Common myeloid progenitor, CD34-positive (primary cell): ENCODE data around the gene SLC49A3.

Experiments
- CTCF ChIA-PET: fragments of 350-600 bp; sonication (Branson Sonifier 250); formaldehyde crosslinking; loops from one replicate; lab custom pipeline; 2021; ENCODE audit warnings: antibody characterized with exemption; lab: Charles Lee
- POLR2A ChIA-PET: fragments of 350-600 bp; sonication (Branson Sonifier 250); formaldehyde crosslinking; loops from one replicate; lab custom pipeline; 2021; ENCODE audit warnings: antibody characterized with exemption; lab: Charles Lee
- DNase-seq, 3 donors: peaks; one replicate each; pipeline versions ENCODE4 v3.0.0 to v3.0.0-alpha.2; 2013
- H3K27ac ChIP-seq, 2 experiments: 1 replicate in 1 of 2; 2 replicates in 1 of 2; pipeline ENCODE4 v1.7.0; 2013; ENCODE audit warnings: inconsistent platforms in 2 of 2, low read length in 2 of 2, mild to moderate bottlenecking in 2 of 2, low read depth in 1 of 2, moderate library complexity in 1 of 2; ENCODE audit not compliant: severe bottlenecking in 2 of 2, insufficient read depth in 1 of 2, poor library complexity in 1 of 2
- H3K27me3 ChIP-seq, 5 experiments: replicated peaks in 2 of 5; 1 replicate in 3 of 5; 2 replicates in 2 of 5; pipeline versions ENCODE4 v1.6.1 to v1.7.0; 2013; ENCODE audit warnings: low read length in 4 of 5, mild to moderate bottlenecking in 2 of 5, moderate library complexity in 2 of 5, inconsistent platforms in 1 of 5; ENCODE audit not compliant: insufficient read depth in 5 of 5, control insufficient read depth in 4 of 5
- H3K36me3 ChIP-seq, 4 experiments: 1 replicate in 2 of 4; 2 replicates in 2 of 4; pipeline versions ENCODE4 v1.6.1 to v1.7.0; 2013; ENCODE audit warnings: low read length in 3 of 4, control low read depth in 1 of 4, mild to moderate bottlenecking in 1 of 4; ENCODE audit not compliant: control insufficient read depth in 4 of 4, insufficient read depth in 4 of 4
- H3K4me1 ChIP-seq, 4 experiments: 1 replicate in 3 of 4; 2 replicates in 1 of 4; pipeline versions ENCODE4 v1.6.1 to v1.7.1; 2013; ENCODE audit warnings: low read length in 3 of 4, mild to moderate bottlenecking in 3 of 4, control low read depth in 1 of 4, inconsistent platforms in 1 of 4, moderate library complexity in 1 of 4; ENCODE audit not compliant: control insufficient read depth in 4 of 4, insufficient read depth in 4 of 4; ENCODE audit errors: control extremely low read depth in 1 of 4
- H3K4me3 ChIP-seq, 7 experiments: 1 replicate in 4 of 7; 2 replicates in 3 of 7; pipeline versions ENCODE4 v1.5.1 to v1.7.0; 2013; ENCODE audit warnings: mild to moderate bottlenecking in 7 of 7, low read length in 6 of 7, moderate library complexity in 6 of 7, inconsistent platforms in 2 of 7, low read depth in 2 of 7, control low read depth in 1 of 7; ENCODE audit not compliant: insufficient read depth in 4 of 7, control insufficient read depth in 1 of 7; ENCODE audit errors: extremely low read depth in 1 of 7
- H3K9me3 ChIP-seq, 5 experiments: 1 replicate in 4 of 5; 2 replicates in 1 of 5; pipeline versions ENCODE4 v1.6.1 to v1.7.1; 2013; ENCODE audit warnings: low read length in 4 of 5, mild to moderate bottlenecking in 2 of 5, inconsistent platforms in 1 of 5, low read depth in 1 of 5, moderate library complexity in 1 of 5; ENCODE audit not compliant: control insufficient read depth in 4 of 5, insufficient read depth in 2 of 5; ENCODE audit errors: control extremely low read depth in 1 of 5
- WGBS: methylation state at CpG from one replicate; pipeline ENCODE4 v1.1.5; 2013; ENCODE audit not compliant: insufficient coverage; 5-methylcytosine and 5-hydroxymethylcytosine counted together

SLC49A3 gene

DNA sequence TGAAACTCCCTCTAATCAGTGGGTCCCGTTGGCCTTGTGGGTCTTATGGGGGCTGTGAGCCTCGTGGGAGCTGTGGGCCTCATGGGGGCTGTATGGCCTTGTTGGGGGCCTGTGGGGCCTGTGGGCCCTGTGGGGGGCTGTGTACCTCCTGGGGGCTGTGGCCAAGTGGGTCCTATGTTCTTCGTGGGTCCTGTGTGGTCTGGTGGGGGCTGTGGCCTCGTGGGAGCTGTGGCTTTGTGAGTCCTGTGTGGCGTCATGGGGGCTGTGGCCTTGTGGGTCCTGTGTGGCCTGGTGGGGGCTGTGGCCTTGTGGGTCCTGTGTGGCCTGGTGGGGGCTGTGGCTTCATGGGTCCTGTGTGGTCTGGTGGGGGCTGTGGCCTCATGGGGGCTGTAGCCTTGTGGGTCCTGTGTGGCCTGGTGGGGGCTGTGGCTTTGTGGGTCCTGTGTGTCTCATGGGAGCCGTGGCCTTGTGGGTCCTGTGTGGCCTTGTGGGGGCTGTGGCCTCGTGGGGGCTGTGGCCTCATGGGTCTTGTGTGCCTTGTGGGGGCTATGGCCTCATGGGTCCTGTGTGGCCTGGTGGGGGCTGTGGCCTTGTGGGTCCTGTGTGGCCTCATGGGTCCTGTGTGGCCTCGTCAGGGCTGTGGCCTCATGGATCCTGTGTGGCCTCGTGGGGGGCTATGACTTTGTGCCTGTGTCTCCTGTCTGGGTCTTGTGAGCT, 24.1 kb upstream of the SLC49A3 start:
- Histone ChIP-seq H3K4me3 (no peak overlapping the region), H3K36me3 (peaks cover 7 to 27% (median 12%) of the 10 kb centered on the region in 4 experiments), H3K27ac (no peak overlapping the region), H3K9me3 (no peaks in the 10 kb centered on the region), H3K4me1 (peaks cover 0 to 7% (median 1%) of the 10 kb centered on the region in 4 experiments), H3K27me3 (no peaks in the 10 kb centered on the region)
- ChIA-PET CTCF (interaction anchor here (1.1 kb wide), 1 partner anchor 29 kb away, joined by 4 read pairs; no protein-coding TSS in a partner anchor), POLR2A (no interaction called here)
- no peak for DNase-seq
- 88% methylated on average over 4 of the region's 9 CpGs for WGBS

DNA sequence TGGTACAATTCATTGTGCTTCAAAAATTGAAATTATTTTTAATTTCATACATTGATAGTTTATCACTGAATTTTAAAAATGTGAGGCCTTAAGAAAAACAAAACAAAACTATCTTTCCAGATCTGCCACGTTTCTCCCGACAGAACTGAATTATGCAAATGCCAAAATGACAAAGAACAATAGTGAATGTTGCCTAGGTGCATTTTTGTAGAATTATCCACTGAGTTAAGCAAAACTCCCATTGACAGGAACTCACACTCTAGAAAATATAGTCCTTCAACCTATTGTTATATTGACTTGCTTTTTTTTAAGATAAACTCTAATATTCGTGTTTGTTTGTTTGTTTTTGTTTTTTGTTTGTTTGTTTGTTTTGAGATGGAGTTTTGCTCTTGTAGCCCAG, 23.1 kb upstream of the SLC49A3 start:
- Histone ChIP-seq H3K36me3 (peaks cover 7 to 27% (median 12%) of the 10 kb centered on the region in 4 experiments), H3K27me3 (no peaks in the 10 kb centered on the region), H3K4me1 (peaks cover 2 to 12% (median 2%) of the 10 kb centered on the region in 4 experiments), H3K27ac (no peak overlapping the region), H3K9me3 (no peaks in the 10 kb centered on the region), H3K4me3 (no peak overlapping the region)
- POLR2A ChIA-PET = no interaction called here
- WGBS = no CpG with 5 or more reads among the region's 3 CpGs
- CTCF ChIA-PET = no interaction called here
- no peak for DNase-seq

DNA sequence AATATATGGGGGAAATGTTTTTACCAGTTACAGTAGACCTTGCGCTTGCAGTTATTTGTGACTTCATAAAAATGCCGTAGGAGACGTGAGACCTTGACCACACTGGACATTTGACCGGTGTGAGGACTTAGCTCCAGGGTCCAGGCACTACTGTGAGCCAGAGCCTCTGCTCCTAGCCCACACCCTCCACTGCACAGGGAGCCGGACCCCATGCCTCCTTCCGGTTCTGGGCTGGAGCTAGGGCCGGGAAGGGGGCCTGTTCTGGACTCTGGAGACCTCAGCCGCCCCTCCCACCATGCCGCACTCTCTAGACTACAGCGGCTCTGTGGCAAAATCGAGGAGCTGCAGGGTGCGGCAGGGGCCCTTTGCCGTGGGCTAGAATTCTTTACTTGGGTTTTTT, 22.0 kb upstream of the SLC49A3 start:
- H3K4me3 ChIP-seq = no peak overlapping the region
- no peak overlapping the region for H3K27ac ChIP-seq
- DNase-seq = no peak
- H3K9me3 ChIP-seq = no peaks in the 10 kb centered on the region
- peaks cover 7 to 27% (median 12%) of the 10 kb centered on the region in 4 experiments for H3K36me3 ChIP-seq
- 97% methylated on average over 7 of the region's 13 CpGs for WGBS
- POLR2A ChIA-PET = no interaction called here
- H3K27me3 ChIP-seq = no peaks in the 10 kb centered on the region
- CTCF ChIA-PET = interaction anchor here (0.6 kb wide), 1 partner anchor 29 kb away, joined by 3 read pairs; no protein-coding TSS in a partner anchor
- peaks cover 2 to 21% (median 7%) of the 10 kb centered on the region in 4 experiments for H3K4me1 ChIP-seq

DNA sequence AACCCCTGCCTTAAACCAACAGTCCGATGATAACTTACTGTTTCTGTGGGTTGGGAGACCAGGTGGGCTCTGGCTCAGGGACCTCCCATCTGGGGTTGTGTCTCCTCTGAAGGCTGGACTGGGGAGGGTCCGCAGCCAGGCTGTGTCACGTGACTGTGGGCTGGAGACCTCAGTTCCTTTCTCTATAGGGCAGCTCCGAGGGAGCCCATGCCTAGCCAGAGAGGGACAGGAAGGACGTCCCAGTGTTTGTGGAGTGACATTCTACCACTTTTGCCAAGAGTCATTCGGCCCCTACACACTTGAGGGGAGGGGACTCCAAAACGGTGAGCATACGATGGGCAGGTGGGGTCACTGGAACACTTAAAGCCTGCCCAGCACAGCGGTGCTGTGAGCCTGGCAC, 21.2 kb upstream of the SLC49A3 start:
- Histone ChIP-seq H3K27ac (no peak overlapping the region), H3K27me3 (no peaks in the 10 kb centered on the region), H3K4me1 (peaks cover 2 to 23% (median 10%) of the 10 kb centered on the region in 4 experiments), H3K36me3 (peaks cover 7 to 27% (median 12%) of the 10 kb centered on the region in 4 experiments), H3K9me3 (no peaks in the 10 kb centered on the region), H3K4me3 (no peak overlapping the region)
- 96% methylated on average over 8 of the region's 9 CpGs for WGBS
- no peak for DNase-seq
- ChIA-PET CTCF (interaction anchor here (1.0 to 1.2 kb wide), 5 partner anchors 9 to 32 kb away, joined by 3 to 5 read pairs (median 4); no protein-coding TSS in a partner anchor), POLR2A (no interaction called here)

DNA sequence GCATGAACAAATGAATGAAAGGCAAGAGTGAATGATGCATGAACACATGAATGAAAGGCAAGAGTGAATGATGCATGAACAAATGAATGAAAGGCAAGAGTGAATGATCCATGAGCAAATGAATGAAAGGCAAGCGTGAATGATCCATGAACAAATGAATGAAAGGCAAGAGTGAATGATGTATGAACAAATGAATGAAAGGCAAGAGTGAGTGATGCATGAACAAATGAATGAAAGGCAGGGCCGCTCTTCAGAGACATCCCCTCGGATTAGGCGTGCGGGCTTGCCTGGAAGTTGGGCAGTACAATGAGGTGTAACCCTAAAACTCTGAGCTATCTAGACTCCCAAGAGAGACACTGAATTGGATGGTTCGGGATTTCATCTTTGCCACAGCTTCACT, 20.4 kb upstream of the SLC49A3 start:
- Histone ChIP-seq H3K36me3 (peaks cover 7 to 22% (median 10%) of the 10 kb centered on the region in 4 experiments), H3K9me3 (no peaks in the 10 kb centered on the region), H3K27me3 (no peaks in the 10 kb centered on the region), H3K4me1 (peaks cover 2 to 26% (median 11%) of the 10 kb centered on the region in 4 experiments), H3K27ac (no peak overlapping the region), H3K4me3 (no peak overlapping the region)
- WGBS = 98% methylated on average over 4 of the region's 6 CpGs
- POLR2A ChIA-PET = no interaction called here
- DNase-seq = no peak
- CTCF ChIA-PET = interaction anchor here (1.0 to 1.2 kb wide), 4 partner anchors 9 to 33 kb away, joined by 3 to 5 read pairs (median 4); no protein-coding TSS in a partner anchor

DNA sequence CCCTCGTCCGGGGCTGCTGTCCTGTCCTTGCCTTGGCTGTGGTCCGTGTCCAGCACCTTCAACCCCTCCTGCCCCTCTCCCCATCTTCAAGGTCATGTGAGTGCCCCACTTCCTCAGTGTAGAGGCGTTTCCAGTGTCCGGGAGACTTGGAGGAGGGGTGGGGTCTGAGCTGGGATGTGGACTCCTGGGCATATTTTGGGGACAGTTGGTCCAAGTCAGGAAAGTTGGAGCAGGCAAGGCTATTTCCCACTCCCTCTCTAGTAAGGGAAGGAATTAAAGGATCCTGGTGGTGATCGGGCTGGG, 19.6 kb upstream of the SLC49A3 start:
- Histone ChIP-seq H3K27ac (peak overlapping the region in 1 of 2 experiments; percentile 29), H3K4me3 (no peak overlapping the region), H3K9me3 (no peaks in the 10 kb centered on the region), H3K27me3 (no peaks in the 10 kb centered on the region), H3K36me3 (peaks cover 7 to 16% (median 8%) of the 10 kb centered on the region in 4 experiments), H3K4me1 (peaks cover 2 to 26% (median 11%) of the 10 kb centered on the region in 4 experiments)
- CTCF ChIA-PET = interaction anchor here (0.6 kb wide), 1 partner anchor 355 kb away, joined by 3 read pairs; no protein-coding TSS in a partner anchor
- no peak for DNase-seq
- POLR2A ChIA-PET = no interaction called here
- 100% methylated on average over 1 of the region's 6 CpGs for WGBS

DNA sequence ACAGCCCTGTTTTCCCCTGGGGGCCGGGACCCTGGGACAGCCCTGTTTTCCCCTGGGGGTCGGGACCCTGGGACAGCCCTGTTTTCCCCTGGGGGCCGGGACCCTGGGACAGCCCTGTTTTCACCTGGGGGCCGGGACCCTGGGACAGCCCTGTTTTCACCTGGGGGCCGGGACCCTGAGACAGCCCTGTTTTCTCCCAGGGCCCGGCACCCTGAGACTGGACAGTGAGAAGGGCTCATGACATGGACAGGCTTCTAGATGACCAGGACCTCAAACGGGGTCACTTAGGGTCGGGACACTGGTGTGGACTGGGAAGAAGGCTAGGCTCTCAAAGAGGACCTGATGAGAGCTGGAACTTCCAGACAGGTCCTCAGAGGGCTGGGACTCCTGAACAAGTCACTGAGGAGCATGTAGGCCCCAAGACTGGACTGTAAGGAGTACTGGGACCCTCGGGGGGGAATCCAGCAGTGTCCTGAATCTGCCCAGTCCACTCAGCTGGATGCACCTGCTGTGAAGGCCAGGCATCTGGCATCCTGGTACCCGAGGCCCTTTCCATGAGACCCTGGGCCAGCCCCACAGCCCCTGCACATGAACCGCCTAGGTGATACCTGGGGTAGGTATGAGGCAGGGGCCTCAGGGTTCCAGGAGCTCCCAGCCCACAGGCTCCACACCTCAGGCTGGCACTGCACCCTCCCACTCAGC, 19.1 kb upstream of the SLC49A3 start:
- Histone ChIP-seq H3K4me1 (peaks cover 2 to 26% (median 11%) of the 10 kb centered on the region in 4 experiments), H3K27ac (peak overlapping the region in 1 of 2 experiments; percentile 29), H3K36me3 (peaks cover 7 to 16% (median 8%) of the 10 kb centered on the region in 4 experiments), H3K9me3 (no peaks in the 10 kb centered on the region), H3K27me3 (no peaks in the 10 kb centered on the region), H3K4me3 (peak overlapping the region in 1 of 7 experiments; percentile 16)
- ChIA-PET CTCF (no interaction called here), POLR2A (no interaction called here)
- 88% methylated on average over 10 of the region's 11 CpGs for WGBS
- DNase-seq = no peak
